Natural killer cell (primary cell): ENCODE measurements around the gene ZNF844. TPM values are rescaled to one million over a fixed set of nuclear protein-coding genes. Genes with fewer than 3 reads are reported as not detected.

Source experiments
- ATAC-seq, 3 donors: fragments of 150-1000 bp in 2 of 3; fragments of 200-7000 bp in 1 of 3; cut with Tn5 transposase; 1 replicate in 1 of 3; 2 replicates in 2 of 3; pipeline ENCODE4 v1.10.0; 2021; ENCODE audit warnings: mild to moderate bottlenecking in 2 of 3, moderate library complexity in 2 of 3
- DNase-seq, 2 donors: peaks; one replicate each; pipeline versions ENCODE4 v3.0.0 to v3.0.0-alpha.2; 2013 to 2021; ENCODE audit warnings: mixed read lengths in 1 of 2
- H3K27ac ChIP-seq: one replicate; pipeline ENCODE4 v1.5.1; 2013; ENCODE audit warnings: mild to moderate bottlenecking, low read length
- H3K27me3 ChIP-seq: one replicate; pipeline ENCODE4 v1.6.1; 2013; ENCODE audit warnings: low read length; ENCODE audit not compliant: control insufficient read depth, insufficient read depth
- H3K36me3 ChIP-seq: one replicate; pipeline ENCODE4 v1.6.1; 2013; ENCODE audit warnings: low read length; ENCODE audit not compliant: control insufficient read depth, insufficient read depth
- H3K4me1 ChIP-seq: one replicate; pipeline ENCODE4 v1.6.1; 2013; ENCODE audit warnings: low read length; ENCODE audit not compliant: control insufficient read depth, insufficient read depth
- H3K4me3 ChIP-seq: one replicate; pipeline ENCODE4 v1.5.1; 2013; ENCODE audit warnings: low read length
- H3K9me3 ChIP-seq: one replicate; pipeline ENCODE4 v1.6.1; 2013; ENCODE audit warnings: low read length; ENCODE audit not compliant: control insufficient read depth, insufficient read depth
- H3K27ac Mint-ChIP-seq, 2 donors: one replicate each; pipeline ENCODE4 v1.8.0; 2022; ENCODE audit warnings: mild to moderate bottlenecking in 2 of 2, mixed read lengths in 2 of 2, moderate library complexity in 1 of 2
- H3K27me3 Mint-ChIP-seq, 2 donors: one replicate each; pipeline ENCODE4 v1.8.0; 2022; ENCODE audit warnings: low read depth in 2 of 2, mixed read lengths in 2 of 2
- H3K36me3 Mint-ChIP-seq: one replicate; pipeline ENCODE4 v1.8.0; 2022; ENCODE audit warnings: mixed read lengths
- H3K4me1 Mint-ChIP-seq, 2 donors: one replicate each; pipeline ENCODE4 v1.8.0; 2022; ENCODE audit warnings: mixed read lengths in 2 of 2
- H3K4me3 Mint-ChIP-seq: one replicate; pipeline ENCODE4 v1.8.0; 2022; ENCODE audit warnings: mild to moderate bottlenecking, moderate library complexity, mixed read lengths
- H3K9me3 Mint-ChIP-seq, 2 donors: one replicate each; pipeline ENCODE4 v1.8.0; 2022; ENCODE audit warnings: mixed read lengths in 2 of 2
- WGBS: methylation state at CpG from one replicate; pipeline ENCODE4 v1.1.7; 2013; ENCODE audit warnings: missing lambda C conversion rate; ENCODE audit not compliant: insufficient coverage; 5-methylcytosine and 5-hydroxymethylcytosine counted together
- intact Hi-C: fragments of 100-400 bp; cut with micrococcal nuclease; formaldehyde crosslinking; loops from one replicate; pipeline ENCODE4 v1.14.2; 2022
- total RNA-seq, 4 donors: library from RNA; stranded (reverse); fragments of 120-200 nt in 1 of 4; gene quantifications; one replicate each; pipeline versions ENCODE4 v1.2.3 to v1.2.4, GENCODE V29; 2013 to 2022
- TF ChIP-seq, protein P1 (sequence below): fragments of 200-600 bp; IDR thresholded peaks from one replicate; pipeline ENCODE4 v1.8.0; 2022; ENCODE audit warnings: antibody characterized with exemption

The ZNF844 gene
- total RNA-seq, 3 donors from 2014 or later (not counting 1 experiment from before 2014, with no cell fraction given), result 12.1 to 36.2 (median 27.4) TPM

DNA sequence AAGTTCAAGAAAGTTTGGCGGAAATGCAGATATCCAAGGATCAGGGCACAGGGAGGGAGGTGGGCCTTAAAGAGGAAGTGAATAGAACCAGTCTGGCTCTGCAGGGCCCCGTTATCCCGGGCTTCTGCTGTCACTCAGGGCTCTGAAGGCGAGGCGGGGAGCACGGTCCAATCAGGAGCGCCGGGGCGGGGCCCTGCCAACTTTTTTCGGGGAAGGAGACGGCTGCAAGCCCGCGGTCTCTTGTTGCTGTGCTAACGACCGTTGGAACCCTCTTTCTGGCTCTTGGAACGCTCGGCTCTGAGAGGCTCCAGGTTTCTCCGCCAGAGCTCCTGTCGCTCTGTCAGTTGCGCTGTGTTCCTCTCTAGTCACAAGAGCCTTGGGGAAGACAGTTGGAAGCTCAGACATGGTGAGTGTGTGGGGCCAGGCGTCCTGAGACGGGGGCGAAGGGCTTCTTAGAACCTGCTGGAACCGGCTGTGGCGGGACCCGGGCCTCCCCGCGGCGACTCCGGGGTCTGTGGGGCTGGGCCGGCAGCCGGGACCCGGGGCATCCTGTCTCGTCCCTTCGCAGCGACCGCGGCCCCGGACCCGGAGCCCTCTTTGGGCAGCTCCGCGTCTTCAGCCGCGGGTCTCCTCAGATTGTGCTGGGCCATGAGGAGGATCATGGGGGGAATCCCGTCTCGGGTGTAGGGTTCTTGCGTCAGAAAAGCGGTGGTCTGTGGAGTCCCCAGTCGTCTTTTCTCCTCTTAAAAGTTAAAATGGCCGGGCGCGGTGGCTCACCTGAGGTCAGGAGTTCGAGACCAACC lies 27.7 kb downstream of the ZNF844 start:
- TF ChIP-seq, protein P1, sequence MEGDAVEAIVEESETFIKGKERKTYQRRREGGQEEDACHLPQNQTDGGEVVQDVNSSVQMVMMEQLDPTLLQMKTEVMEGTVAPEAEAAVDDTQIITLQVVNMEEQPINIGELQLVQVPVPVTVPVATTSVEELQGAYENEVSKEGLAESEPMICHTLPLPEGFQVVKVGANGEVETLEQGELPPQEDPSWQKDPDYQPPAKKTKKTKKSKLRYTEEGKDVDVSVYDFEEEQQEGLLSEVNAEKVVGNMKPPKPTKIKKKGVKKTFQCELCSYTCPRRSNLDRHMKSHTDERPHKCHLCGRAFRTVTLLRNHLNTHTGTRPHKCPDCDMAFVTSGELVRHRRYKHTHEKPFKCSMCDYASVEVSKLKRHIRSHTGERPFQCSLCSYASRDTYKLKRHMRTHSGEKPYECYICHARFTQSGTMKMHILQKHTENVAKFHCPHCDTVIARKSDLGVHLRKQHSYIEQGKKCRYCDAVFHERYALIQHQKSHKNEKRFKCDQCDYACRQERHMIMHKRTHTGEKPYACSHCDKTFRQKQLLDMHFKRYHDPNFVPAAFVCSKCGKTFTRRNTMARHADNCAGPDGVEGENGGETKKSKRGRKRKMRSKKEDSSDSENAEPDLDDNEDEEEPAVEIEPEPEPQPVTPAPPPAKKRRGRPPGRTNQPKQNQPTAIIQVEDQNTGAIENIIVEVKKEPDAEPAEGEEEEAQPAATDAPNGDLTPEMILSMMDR, result no peak
- peaks cover 11 to 12% of the 10 kb centered on the region in 2 donors for H3K4me1 Mint-ChIP-seq
- no peaks in the 10 kb centered on the region for H3K36me3 ChIP-seq
- peak overlapping the region; percentile 38 for H3K4me3 ChIP-seq
- H3K9me3 ChIP-seq, result no peaks in the 10 kb centered on the region
- H3K27me3 ChIP-seq, result no peaks in the 10 kb centered on the region
- ATAC-seq, result peak; percentile 64 to 78 (median 75)
- DNase-seq, result peak; percentile 45 to 53
- WGBS, result 2% methylated on average over 53 of the region's 53 CpGs
- peak overlapping the region; percentile 31 to 82 for H3K27ac Mint-ChIP-seq
- no peaks in the 10 kb centered on the region for H3K27me3 Mint-ChIP-seq
- no peaks in the 10 kb centered on the region for H3K9me3 Mint-ChIP-seq
- intact Hi-C loops, result no loop called here
- no peaks in the 10 kb centered on the region for H3K36me3 Mint-ChIP-seq
- peak overlapping the region; percentile 79 for H3K4me3 Mint-ChIP-seq
- H3K27ac ChIP-seq, result no peak overlapping the region
- H3K4me1 ChIP-seq, result peaks cover 15% of the 10 kb centered on the region

DNA sequence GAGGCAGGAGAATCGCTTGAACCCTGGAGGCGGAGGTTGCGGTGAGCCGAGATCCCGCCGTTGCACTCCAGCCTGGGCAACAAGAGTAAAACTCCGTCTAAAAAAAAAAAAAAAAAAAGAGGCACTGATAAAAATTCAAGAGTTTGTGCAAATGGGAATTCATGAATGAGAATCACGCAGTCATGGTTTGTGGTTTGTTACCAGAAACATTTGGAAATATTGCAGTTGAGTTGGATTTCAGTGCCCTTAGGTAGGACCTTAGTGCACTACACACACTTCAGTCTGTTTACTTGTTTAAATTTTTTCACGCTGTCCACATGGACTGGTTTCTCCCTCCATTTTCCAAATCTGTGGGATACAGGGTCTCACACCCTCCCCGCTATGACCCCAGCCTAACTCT lies 28.4 kb downstream of the ZNF844 start:
- H3K27me3 Mint-ChIP-seq, result no peaks in the 10 kb centered on the region
- no peaks in the 10 kb centered on the region for H3K27me3 ChIP-seq
- H3K36me3 ChIP-seq, result no peaks in the 10 kb centered on the region
- ATAC-seq, result no peak
- H3K36me3 Mint-ChIP-seq, result no peaks in the 10 kb centered on the region
- H3K27ac ChIP-seq, result no peak overlapping the region
- 31% methylated on average over 10 of the region's 10 CpGs for WGBS
- peak overlapping the region; percentile 38 for H3K4me3 ChIP-seq
- no peaks in the 10 kb centered on the region for H3K9me3 Mint-ChIP-seq
- H3K4me1 ChIP-seq, result peaks cover 15% of the 10 kb centered on the region
- H3K4me1 Mint-ChIP-seq, result peaks cover 11 to 12% of the 10 kb centered on the region in 2 donors
- peak overlapping the region; percentile 79 for H3K4me3 Mint-ChIP-seq
- no peaks in the 10 kb centered on the region for H3K9me3 ChIP-seq
- peak overlapping the region; percentile 31 to 82 for H3K27ac Mint-ChIP-seq
- intact Hi-C loops, result no loop called here
- no peak for DNase-seq
- TF ChIP-seq, protein P1, result no peak

DNA sequence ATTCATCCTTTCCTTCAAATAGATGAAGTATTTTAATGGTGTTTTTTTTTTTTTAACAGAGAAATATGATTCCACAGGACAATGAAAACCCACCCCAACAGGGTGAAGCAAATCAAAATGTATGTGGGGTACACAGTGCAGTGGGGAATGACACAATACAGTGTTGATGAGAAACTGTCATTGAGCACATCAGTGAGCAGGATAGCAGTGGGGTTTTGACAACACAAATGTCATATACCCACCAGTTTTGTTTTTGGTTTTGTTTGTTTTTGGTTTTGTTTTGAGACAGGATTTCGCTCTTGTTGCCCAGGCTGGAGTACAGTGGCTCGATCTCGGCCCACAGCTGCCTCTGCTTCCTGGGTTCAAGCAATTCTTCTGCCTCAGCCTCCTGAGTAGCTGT lies 29.2 kb downstream of the ZNF844 start:
- Histone ChIP-seq H3K4me3 (no peak overlapping the region), H3K4me1 (peaks cover 15% of the 10 kb centered on the region), H3K36me3 (no peaks in the 10 kb centered on the region), H3K9me3 (no peaks in the 10 kb centered on the region), H3K27me3 (no peaks in the 10 kb centered on the region), H3K27ac (no peak overlapping the region)
- H3K4me1 Mint-ChIP-seq, result peaks cover 11 to 12% of the 10 kb centered on the region in 2 donors
- no peak for ATAC-seq
- intact Hi-C loops, result no loop called here
- H3K4me3 Mint-ChIP-seq, result peak overlapping the region; percentile 9
- 59% methylated on average over 3 of the region's 3 CpGs for WGBS
- H3K27me3 Mint-ChIP-seq, result no peaks in the 10 kb centered on the region
- no peaks in the 10 kb centered on the region for H3K9me3 Mint-ChIP-seq
- no peak for DNase-seq
- H3K36me3 Mint-ChIP-seq, result no peaks in the 10 kb centered on the region
- TF ChIP-seq, protein P1, result no peak
- peak overlapping the region in 1 of 2 donors; percentile 82 for H3K27ac Mint-ChIP-seq
